Right lung (tissue), 5 donors: ENCODE data around the gene NUAK1. TPM values are rescaled to one million over a fixed set of nuclear protein-coding genes. Genes with fewer than 3 reads are reported as not detected.
"Not testable (repeated sequence)": the region's sequence is repeated elsewhere in the genome, so short reads cannot be mapped to it uniquely, and the experiment has no call there.

Source experiments
- DNase-seq, 2 donors: peaks; one replicate each; pipeline ENCODE4 v3.0.0-alpha.2; 2013
- polyA plus RNA-seq, 5 donors: library from polyadenylated mRNA; unstranded; fragments of 120-200 nt; gene quantifications; one replicate each; pipeline versions ENCODE4 v1.2.1 to v1.2.3, GENCODE V29; 2013; ENCODE audit warnings: inconsistent platforms in 1 of 5, low replicate concordance in 1 of 5; ENCODE audit not compliant: insufficient read length in 5 of 5, insufficient read depth in 1 of 5

Gene NUAK1
- polyA plus RNA-seq, 5 donors = 5.6 to 8.9 (median 7.2) TPM

DNA sequence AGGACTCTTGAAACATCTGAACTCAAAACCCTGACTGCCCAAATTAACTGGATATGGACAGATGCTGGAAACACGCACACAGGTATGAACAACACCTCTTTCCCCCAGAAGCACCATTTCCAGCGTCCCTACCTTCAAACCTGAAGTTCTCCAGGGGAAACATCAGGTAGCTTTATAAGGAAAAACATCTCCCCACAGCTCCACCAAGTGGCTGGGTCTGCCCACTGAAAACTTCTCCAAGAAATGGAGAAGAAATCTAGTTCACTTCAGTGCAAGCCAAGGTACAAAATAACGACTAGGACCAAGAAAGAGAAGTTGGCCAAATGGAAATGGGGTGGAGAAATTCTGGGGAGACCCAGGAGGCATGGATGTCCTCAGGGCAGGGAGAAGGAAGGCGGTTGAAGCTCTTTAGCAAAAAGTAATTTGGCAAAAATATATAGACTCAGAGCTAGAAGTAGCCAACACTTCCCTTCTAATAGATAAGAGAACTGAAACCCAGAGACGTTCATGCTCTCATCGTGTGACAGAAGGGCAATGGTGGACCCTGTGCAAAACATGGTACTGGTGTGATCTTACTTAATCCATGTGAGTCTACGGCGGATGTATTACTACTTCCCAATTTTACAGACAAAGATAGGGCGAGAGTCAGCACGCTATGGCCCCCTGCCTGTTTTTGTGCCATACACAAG is 10.5 kb upstream of the NUAK1 start:
- no peak for DNase-seq

DNA sequence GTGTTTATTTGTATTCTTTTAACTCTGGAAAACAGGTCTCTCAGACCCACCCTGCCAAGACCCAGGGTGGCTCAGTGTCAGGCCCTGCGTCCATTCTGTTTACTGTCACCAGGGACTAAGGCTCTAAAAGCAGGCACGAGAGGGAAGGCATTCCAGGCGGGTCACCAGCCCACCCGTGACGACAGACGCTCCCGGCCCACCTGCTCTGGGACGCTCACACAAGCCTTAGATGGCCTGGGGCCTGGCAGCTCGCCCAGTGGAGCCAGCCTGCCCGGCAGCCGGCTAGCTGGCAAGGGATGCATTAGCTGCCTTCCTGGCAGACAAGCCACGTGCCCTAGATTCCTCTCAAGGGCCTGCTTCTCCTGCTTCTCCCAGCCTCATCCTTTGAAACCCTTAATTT is 9.2 kb upstream of the NUAK1 start:
- no peak for DNase-seq

DNA sequence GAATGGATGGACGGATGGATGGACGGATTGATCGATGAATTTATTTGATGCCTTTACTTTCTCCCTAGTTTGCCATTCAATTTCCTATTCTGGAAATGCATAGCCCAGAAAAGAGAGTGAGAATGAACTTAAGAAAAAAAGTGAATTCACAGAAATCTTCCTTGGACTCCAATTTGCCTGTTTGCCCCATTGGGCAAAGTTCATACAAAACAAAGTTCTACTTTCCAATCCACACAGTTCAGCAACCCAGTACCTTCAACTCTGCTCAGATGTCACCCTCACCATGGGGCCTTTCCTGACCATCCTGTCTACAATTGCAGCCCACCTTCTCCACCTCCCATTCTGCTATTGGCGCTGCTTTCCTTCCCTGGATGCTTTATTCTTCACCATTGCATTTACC is 8.2 kb upstream of the NUAK1 start:
- DNase-seq = no peak

DNA sequence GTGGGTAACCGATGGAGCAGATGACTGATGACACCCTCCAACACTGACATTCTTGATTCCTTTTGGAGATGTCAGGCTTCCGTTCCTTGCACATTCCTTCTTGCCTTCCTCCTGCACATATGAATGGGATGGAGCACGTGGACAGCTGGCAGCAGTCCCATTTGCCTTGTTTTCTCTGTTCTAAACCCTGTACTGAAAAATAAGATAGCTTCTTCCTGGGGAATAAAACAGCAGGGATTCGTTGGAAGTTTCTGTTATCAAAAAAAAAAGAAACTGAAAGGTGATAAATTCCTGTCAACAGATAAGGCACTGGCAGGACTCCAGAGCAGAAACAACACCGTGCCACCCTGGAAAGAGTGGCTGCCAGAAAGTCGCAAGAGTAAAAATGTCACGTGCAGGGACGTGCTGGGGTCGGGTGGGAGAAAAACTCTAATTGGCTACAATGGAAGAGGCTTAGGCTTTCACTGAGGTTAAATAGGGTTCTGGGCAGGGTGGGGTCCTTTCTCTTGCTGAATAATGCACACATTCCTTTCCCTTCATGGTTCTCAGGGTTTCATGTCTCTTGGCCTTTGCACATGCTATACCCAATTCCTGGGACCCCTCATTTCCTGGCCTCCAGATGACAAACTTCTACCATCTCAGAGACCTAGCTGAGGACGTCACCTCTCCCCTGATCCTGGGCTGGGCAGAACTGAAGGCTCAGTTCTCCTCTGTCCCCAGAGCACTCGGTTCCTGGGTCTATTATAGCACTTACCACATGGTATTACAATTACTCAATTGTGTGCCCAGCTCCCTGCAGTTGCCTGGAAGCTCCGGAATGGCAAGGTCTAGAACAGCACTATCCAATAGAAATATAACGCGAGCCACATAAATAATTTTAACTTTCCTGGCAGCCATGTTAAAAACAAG is 7.0 kb upstream of the NUAK1 start:
- no peak for DNase-seq

DNA sequence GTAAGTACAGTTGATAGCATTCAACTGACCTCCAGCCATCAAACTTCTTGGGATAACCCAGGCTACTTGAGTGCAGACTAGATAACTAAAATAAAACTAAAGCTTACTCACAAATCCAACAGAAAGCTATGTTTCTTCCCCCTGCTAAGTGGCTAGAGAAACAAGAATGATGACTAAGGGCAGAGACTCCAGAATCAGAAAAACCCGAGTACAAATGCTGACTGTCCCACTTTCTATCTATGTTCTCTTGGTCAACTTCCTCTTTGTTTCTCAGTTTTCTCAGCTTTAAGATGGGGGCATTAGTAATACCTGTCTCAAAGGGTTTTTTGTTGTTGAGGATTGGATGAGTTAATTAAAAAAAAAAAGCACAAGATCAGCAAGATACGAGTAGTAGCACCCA is 6.1 kb upstream of the NUAK1 start:
- no peak for DNase-seq

DNA sequence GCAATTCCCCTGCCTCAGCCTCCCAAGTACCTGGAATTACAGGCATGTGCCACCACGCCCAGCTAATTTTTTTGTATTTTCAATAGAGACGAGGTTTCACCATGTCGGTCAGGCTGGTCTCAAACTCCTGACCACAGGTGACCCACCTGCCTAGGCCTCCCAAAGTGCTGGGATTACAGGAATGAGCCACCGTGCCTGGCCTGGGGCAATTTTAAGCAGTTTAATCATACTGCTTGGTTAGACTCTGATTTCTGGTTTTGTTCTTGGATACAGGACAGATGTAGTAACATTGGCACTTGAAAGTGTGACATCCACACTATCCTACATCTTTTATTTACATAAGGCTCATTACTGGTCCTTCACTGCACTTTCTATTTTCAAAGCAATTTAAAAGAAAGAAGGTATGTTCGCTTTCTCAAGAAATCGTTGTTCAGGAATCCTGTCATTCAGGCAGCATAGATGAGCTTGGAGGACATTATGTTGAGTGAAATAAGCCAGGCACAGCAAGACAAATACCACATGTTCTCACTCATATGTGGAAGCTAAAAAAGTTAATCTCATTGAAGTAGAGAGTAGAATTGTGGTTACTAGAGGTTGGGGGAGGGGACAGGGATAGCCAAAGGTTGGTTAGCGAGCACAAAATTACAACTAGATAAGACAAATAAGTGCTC is 4.0 kb upstream of the NUAK1 start:
- no peak for DNase-seq

DNA sequence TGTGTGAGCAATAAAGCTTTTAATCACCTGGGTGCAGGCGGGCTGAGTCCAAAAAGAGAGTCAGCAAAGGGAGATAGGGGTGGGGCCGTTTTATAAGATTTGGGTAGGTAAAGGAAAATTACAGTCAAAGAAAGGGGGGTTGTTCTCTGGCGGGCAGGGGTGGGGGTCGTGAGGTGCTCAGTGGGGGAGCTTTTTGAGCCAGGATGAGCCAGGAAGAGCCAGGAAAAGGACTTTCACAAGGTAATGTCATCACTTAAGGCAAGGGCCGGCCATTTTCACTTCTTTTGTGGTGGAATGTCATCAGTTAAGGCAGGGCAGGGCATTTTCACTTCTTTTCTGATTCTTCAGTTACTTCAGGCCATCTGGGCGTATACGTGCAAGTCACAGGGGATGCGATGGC is 3.2 kb upstream of the NUAK1 start:
- not testable (repeated sequence) for DNase-seq

DNA sequence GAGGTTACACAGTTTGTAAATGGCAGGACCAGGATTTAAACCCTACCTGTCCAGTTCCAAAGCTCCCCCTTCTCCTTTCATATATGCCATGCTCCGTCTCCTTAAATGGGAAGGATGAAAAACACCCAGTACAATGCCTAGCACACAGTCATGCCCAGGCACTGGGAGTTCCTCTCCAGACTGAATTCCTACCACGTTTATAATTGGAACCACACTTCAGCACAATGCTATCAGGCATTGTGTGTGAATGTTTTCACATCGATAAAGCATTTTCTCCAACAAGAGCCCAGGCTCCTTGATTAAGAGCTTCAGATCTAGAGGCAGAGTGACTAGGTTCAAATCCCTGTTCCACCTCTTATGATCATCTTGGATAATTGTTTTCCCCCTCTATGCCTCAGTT is 2.7 kb upstream of the NUAK1 start:
- DNase-seq = no peak

DNA sequence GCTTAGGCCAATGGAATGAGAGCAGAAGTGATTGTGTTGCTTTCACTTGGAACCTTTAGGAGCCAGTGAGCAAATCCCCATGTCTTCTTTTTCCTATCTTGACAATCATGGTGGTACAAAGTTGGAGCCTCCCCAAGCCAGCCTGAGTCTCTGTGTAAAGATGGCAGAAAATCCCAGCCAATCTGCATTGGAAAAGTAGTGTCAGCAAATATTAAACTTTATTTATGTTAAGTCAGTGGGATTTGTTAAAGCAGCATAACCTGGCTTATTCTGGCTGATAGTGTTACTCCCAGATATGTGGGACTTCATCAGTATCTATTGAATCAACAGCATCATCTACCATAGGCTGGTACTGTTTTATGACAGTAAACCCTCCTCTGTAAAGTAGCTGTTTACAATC is 2.2 kb upstream of the NUAK1 start:
- no peak for DNase-seq

DNA sequence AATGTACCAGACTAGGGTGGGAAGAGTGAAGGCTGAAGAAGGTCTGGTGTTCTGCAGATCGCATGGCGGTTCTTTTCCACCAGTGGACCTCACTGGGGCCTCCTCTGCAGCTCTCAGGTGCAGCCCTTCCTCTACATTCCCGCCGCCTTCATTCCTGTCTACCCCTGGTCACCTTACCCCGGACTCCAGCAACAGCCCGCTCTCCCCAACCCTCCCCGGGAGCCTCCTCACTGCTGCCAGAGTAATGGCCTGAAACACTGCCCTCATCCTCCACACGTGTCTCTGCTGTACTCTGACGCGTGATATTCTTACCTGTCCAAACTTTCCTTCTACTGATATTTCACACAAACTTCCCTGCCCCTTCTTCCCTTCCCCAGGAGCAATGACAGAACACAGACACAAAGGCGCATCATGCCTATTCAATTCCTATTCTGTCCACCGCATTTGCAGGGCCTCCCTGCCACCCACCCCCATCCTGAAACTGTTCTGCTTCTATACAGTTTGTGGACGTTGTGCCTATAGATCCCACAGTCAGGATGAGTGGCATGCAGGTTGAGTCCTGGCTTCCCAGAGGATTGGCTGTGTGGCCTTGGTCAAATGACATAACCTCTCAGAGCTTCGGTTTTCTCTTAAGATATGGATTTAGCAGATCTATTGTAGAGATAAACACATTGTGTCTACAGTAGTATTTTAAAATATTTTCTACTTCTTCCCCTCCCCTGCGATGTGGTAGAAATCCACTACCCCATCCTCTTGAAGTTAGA is 1.7 kb upstream of the NUAK1 start:
- no peak for DNase-seq

DNA sequence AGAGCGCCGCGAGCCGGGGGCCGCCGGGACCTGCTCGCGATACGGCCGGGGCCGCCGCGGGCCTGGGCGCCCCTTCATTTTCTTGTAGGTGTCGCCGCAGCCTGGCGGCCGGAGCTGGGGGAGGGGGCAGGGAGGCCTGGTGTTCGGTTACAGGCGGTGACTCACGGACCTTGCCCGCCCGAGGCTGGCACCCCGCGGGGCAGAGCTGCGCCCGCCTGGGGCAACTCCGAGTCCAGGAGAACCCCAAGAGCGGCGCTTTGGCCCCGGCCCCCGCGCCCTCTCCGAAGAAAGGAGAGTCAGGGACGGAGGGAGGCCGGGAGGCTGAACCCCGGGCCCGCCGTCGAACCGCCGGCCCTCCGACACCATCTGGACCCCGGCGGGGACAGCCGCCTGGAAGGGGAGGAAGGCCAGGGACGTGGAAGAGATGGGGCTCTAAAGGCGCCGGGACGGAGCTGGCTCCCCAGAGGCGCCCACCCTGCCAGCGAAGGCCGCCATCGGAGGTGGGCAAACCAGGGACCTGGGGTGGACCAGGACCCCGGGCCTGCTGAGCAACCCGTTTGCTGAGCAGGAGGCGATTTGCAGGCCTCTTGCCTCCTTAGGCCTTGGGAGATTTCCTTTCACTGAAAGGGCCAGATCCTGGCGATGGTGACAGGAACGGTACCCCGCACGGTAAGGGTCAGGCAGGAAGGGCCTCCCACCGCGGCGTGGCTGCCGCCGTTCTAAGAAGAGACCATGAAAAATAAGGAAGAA is 843 bp upstream of the NUAK1 start:
- peak; percentile 70 for DNase-seq

DNA sequence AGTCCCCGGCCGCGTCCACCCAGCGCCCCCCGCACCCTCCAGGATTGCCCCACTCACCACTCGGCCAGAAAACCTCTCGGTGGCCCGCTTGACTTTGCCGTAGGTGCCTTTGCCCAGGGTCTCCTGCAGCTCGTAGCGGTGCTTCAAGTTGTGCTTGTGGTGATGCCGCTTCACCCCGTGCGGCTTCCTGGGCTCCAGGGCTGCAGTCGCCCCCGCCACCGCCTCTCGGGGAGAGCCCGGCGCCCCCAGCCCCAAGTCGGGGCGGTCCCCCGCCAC is 459 bp downstream of the NUAK1 start:
- DNase-seq = no peak

DNA sequence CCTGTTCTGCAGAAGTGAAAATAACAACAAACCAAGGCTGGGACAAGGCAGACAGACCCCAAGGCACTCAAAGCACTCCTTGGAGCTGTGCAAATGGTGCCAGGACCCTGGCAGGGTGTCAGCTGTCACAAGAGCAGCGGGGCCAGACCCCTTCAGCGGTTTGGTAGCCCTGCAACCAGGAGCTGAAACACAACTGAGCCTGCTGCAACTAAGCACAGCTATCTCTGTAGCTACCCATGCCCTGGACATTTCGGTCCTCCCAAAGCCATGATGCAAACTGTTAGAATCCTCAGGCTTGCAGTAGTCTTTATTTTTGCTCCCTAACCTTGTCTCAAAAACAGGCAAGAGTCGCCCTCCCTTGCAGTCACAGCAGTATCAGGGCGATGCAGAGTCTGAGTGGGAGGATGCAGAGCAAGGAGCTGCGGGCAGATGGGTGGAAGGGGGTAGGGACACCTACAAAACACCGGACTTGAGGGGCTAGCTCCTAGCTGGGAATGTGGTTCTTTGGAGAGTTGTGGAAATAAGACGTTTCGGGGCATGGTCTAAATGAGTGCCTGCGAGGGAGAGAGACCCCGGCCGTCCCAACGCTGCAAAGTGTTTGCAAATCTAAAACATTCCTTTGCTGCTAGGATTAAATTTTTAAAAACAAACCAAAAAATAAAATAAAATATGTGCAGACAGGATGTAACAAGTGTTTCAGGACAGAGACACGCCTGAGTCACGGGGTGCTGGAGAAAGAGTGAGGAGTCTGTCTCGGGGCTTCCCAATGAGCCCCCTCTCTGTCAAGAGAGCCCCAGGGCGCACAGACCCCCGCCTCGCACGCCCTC is 1.0 kb downstream of the NUAK1 start:
- DNase-seq = no peak

DNA sequence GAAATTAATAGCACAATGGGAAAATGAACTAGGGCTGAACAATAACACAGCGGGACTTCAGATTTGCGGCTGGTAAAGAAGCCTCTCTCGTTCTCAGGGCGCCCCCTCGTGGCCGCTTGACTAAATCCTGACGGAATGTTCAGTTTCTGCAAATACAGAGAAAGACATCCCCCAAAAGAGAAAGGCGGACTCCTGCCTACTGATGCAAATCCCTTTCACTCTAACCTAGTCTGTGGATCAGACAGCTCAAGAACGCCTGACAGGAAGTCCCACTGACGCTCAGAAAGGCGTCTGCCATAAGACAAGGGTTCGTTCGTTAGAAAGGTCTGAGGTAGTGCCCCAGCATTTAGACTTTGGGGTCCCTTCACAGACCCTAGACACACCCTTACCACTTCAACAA is 2.5 kb downstream of the NUAK1 start:
- peak; percentile 72 to 81 for DNase-seq

DNA sequence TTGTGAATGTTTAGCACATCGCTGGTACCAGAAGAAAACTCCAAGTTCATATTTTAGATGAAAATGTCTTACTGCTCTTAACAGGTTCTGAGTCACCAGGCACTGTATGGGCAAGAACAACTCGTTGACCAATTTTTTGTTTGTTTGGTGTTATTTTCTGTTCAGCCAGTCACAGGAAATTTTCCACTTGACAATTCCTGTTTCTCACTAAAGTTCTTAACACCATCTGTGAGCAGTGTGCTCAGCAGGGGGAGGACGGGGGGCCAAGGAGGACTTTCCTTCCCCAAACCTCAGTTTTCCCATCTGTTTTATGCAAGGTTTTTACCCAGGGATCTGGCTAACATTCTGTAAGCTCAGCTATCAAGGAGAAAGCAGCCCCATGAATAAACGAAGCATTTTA is 3.0 kb downstream of the NUAK1 start:
- no peak for DNase-seq

DNA sequence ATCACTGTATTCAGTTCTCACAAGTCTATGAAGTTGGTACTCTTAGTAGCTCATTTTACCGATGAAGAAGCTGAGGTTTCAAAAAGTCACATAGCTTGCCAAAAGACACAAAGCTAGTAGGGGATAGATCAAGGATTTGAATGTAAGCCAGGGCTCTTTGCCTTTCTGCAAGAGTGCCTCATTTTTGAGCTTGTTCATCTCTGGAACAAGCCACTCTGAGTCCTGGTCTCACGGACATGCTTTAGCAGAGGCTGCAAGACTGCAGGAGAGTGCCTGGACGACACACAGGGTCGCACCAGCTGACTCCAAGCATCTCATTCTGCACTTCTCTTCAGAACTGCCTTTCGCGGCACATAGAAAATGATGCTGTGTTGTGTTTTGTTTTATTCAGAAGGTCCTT is 3.7 kb downstream of the NUAK1 start:
- no peak for DNase-seq

DNA sequence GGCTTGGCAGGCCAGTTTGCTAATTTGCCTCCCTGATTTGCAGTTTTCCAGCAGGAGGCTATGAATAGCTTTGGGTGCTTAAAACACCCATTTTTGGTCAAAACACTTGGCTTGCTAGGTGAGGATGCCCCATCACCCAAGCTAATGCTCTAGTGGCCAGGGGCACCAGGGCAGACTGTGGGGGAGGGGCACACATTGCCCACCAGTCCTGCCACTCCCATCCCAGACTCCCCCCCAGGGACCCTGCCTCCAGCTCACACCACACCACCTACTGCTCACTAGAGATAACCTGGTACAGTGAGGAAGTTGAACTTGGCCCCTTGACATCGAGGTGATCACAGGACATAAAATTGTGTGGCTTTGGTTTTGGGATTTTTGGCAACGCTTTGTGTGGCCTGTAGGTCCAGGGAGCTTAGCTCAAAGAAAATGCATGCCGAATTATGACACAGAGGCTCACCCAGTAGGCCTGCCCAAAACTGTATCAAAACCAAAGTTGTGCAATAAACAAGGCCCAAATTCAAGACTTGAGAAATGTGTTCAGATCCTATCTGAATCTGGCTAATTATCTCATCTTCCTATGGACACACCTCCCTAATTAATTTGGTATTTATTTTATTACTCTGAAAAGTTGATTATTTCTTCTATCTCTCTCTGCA is 4.3 kb downstream of the NUAK1 start:
- no peak for DNase-seq

DNA sequence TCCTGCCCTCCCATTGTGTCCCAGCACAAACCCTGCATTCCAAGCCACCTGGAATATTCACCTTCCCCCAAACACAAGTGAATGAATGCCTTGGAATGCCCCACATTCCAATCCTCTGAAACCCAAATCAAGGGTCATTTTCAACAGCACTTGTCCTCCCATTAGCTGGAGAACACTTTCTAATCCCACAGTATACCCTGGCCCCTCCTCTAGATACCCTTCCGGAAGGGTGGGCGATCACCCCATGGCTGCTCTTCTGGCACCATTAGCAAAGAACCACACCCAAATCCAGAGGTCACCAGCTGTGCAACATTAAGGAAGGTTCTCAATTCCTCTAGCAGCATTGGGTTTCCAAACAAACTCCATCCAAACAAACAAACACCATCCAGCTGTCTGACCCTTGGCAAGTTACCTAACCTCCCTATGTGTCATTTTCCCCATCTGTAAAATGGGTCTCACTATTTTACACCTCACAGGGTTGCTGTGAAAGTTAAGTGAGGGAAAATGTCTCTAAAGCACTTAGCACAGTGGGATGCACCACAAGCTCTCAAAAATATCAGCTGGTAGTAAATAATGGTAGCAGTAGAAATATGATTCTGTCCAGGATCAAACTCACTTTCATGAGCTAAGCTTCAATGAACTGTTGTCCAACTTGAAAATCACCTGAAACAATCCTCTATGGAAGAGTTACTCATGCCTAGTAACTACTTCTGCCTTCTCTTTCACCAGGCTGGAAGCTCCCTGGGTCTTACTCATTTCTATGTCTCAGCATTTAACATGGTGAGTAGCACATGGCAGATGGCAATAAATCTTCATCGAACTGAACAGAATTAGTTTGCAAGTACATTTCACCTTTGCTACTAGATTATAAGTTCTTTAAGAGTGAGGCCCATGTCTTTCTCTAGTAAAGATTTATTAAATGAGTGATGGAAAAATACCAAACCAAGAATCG is 5.3 kb downstream of the NUAK1 start:
- no peak for DNase-seq
